Uterus (tissue), 4 donors: Measurements from ENCODE around the gene MTFMT. TPM values are rescaled to one million over a fixed set of nuclear protein-coding genes. Genes with fewer than 3 reads are reported as not detected.
A peak's percentile ranks its signal among the peaks of the same experiment; 100 is the strongest.

Experiments used
- DNase-seq, 2 donors: peaks; one replicate each; pipeline ENCODE4 v3.0.0-alpha.2; 2019 to 2020
- H3K27ac ChIP-seq, 2 donors: fragments of 200-600 bp; sonication (generic); 1 replicate in 1 of 2; 2 replicates in 1 of 2; pipeline ENCODE4 v1.5.1; 2016 to 2018
- H3K27me3 ChIP-seq, 2 donors: fragments of 200-600 bp; sonication (generic); one replicate each; pipeline ENCODE4 v1.5.1; 2018 to 2019; ENCODE audit warnings: control low read depth in 1 of 2
- H3K36me3 ChIP-seq, 2 donors: fragments of 200-600 bp; sonication (generic); one replicate each; pipeline ENCODE4 v1.5.1; 2019; ENCODE audit warnings: control low read depth in 1 of 2
- H3K4me1 ChIP-seq, 2 donors: fragments of 200-600 bp; sonication (generic); one replicate each; pipeline ENCODE4 v1.5.1; 2018 to 2019; ENCODE audit warnings: control low read depth in 1 of 2
- H3K4me3 ChIP-seq, 2 donors: fragments of 200-600 bp; sonication (generic); 1 replicate in 1 of 2; 2 replicates in 1 of 2; pipeline ENCODE4 v1.5.1; 2018 to 2019; ENCODE audit warnings: mild to moderate bottlenecking in 1 of 2
- H3K9me3 ChIP-seq, 2 donors: fragments of 200-600 bp; sonication (generic); one replicate each; pipeline ENCODE4 v1.5.1; 2019; ENCODE audit warnings: control low read depth in 1 of 2
- CTCF ChIP-seq, 4 experiments: fragments of 200-600 bp in 2 of 4; fragments of 450-650 bp in 2 of 4; sonication (generic) in 2 of 4; IDR thresholded peaks; one replicate each; pipeline ENCODE4 v1.5.1; 2016 to 2019; ENCODE audit warnings: antibody characterized with exemption in 4 of 4, mild to moderate bottlenecking in 2 of 4, moderate library complexity in 1 of 4
- POLR2A ChIP-seq, 2 donors: fragments of 450-650 bp; IDR thresholded peaks; one replicate each; pipeline ENCODE4 v1.6.1; 2016; ENCODE audit warnings: antibody characterized with exemption in 2 of 2, mild to moderate bottlenecking in 1 of 2, moderate library complexity in 1 of 2
- intact Hi-C: fragments of 100-400 bp; cut with DNase I; formaldehyde crosslinking; loops from one replicate; pipeline ENCODE4 v1.15.1; 2023; ENCODE audit warnings: low total_unique reads
- total RNA-seq, 4 donors: library from RNA; depleted of rRNA in 3 of 4; stranded (reverse); fragments of >200 nt in 3 of 4; gene quantifications; one replicate each; pipeline versions ENCODE4 v1.1.0 to v1.2.4, GENCODE V29; 2014 to 2023
- donor health status: DM: yes; HTN: yes; CAD: no.

The MTFMT gene
- total RNA-seq, 4 donors from 2014 or later: 11.5 to 30.1 (median 21.0) TPM

- Histone ChIP-seq H3K27me3 (no peaks in the 10 kb centered on the region), H3K4me1 (peaks cover 0 to 4% of the 10 kb centered on the region in 2 donors), H3K9me3 (no peaks in the 10 kb centered on the region), H3K36me3 (no peaks in the 10 kb centered on the region), H3K27ac (peak overlapping the region; percentile 43 to 46), H3K4me3 (no peak overlapping the region)
- no peak for DNase-seq
- intact Hi-C loops: no loop called here
- TF ChIP-seq POLR2A (IDR thresholded peaks at IDR 0.05) (no peak), CTCF (IDR thresholded peaks at IDR 0.05) (no peak)
These were observed 43.9 kb downstream of the MTFMT start for GRCh38 chr15:64985366-64986033.

GRCh38 chr15:64982472-64982871, 47.0 kb downstream of the MTFMT start:
- Histone ChIP-seq H3K4me1 (peaks cover 0 to 4% of the 10 kb centered on the region in 2 donors), H3K27me3 (no peaks in the 10 kb centered on the region), H3K36me3 (no peaks in the 10 kb centered on the region), H3K27ac (no peak overlapping the region), H3K4me3 (no peak overlapping the region), H3K9me3 (no peaks in the 10 kb centered on the region)
- intact Hi-C loops: no loop called here
- TF ChIP-seq CTCF (IDR thresholded peaks at IDR 0.05): no peak
- no peak for TF ChIP-seq POLR2A (IDR thresholded peaks at IDR 0.05)
- no peak for DNase-seq

- no peak for DNase-seq
- H3K27ac ChIP-seq: peak overlapping the region in 1 of 2 donors; percentile 11
- no peaks in the 10 kb centered on the region for H3K36me3 ChIP-seq
- intact Hi-C loops: no loop called here
- TF ChIP-seq POLR2A (IDR thresholded peaks at IDR 0.05): no peak
- TF ChIP-seq CTCF (IDR thresholded peaks at IDR 0.05): no peak
- H3K4me3 ChIP-seq: no peak overlapping the region
- no peaks in the 10 kb centered on the region for H3K9me3 ChIP-seq
- no peaks in the 10 kb centered on the region for H3K27me3 ChIP-seq
- peaks cover 0 to 1% of the 10 kb centered on the region in 2 donors for H3K4me1 ChIP-seq
These were observed 47.5 kb downstream of the MTFMT start for GRCh38 chr15:64981812-64982431.

- Histone ChIP-seq H3K36me3 (no peaks in the 10 kb centered on the region), H3K27me3 (no peaks in the 10 kb centered on the region), H3K4me3 (no peak overlapping the region), H3K27ac (no peak overlapping the region), H3K9me3 (no peaks in the 10 kb centered on the region), H3K4me1 (no peaks in the 10 kb centered on the region)
- intact Hi-C loops: no loop called here
- no peak for DNase-seq
- no peak for TF ChIP-seq POLR2A (IDR thresholded peaks at IDR 0.05)
- TF ChIP-seq CTCF (IDR thresholded peaks at IDR 0.05): no peak
These were observed 50.2 kb downstream of the MTFMT start for GRCh38 chr15:64979252-64979710.

- no peak overlapping the region for H3K27ac ChIP-seq
- intact Hi-C loops: no loop called here
- no peaks in the 10 kb centered on the region for H3K36me3 ChIP-seq
- H3K9me3 ChIP-seq: no peaks in the 10 kb centered on the region
- no peak for DNase-seq
- no peak overlapping the region for H3K4me3 ChIP-seq
- TF ChIP-seq CTCF (IDR thresholded peaks at IDR 0.05) (no peak), POLR2A (IDR thresholded peaks at IDR 0.05) (no peak)
- H3K4me1 ChIP-seq: no peaks in the 10 kb centered on the region
- H3K27me3 ChIP-seq: no peaks in the 10 kb centered on the region
These were observed 54.0 kb downstream of the MTFMT start for GRCh38 chr15:64975390-64975789.
